GM18526 (cell line): Measurements from ENCODE around the gene NSMF.

Experiments
- POLR2A ChIP-seq: IDR thresholded peaks from 3 replicates; pipeline ENCODE4 v1.6.1; 2011; ENCODE audit not compliant: insufficient read length; ENCODE audit errors: extremely low read depth

Gene NSMF

GRCh38 chr9:137407590-137408300 lies 51.4 kb downstream of the NSMF start:
- TF ChIP-seq POLR2A = no peak

- TF ChIP-seq POLR2A = no peak
Measured at GRCh38 chr9:137406876-137407589, 52.1 kb downstream of the NSMF start.

- TF ChIP-seq POLR2A = no peak
Measured at GRCh38 chr9:137406085-137406760, 52.9 kb downstream of the NSMF start.

GRCh38 chr9:137405677-137406081 lies 53.5 kb downstream of the NSMF start:
- TF ChIP-seq POLR2A = no peak

- no peak for TF ChIP-seq POLR2A
Measured at GRCh38 chr9:137404961-137405567, 54.1 kb downstream of the NSMF start.

GRCh38 chr9:137403269-137403668 lies 55.9 kb downstream of the NSMF start:
- TF ChIP-seq POLR2A = no peak

GRCh38 chr9:137402746-137403145 lies 56.4 kb downstream of the NSMF start:
- no peak for TF ChIP-seq POLR2A

- TF ChIP-seq POLR2A = no peak
Measured at GRCh38 chr9:137398561-137399468, 60.3 kb downstream of the NSMF start.

- TF ChIP-seq POLR2A = no peak
Measured at GRCh38 chr9:137397675-137398423, 61.3 kb downstream of the NSMF start.
